ENCODE data around the gene PTPN1.

The PTPN1 gene

DNA sequence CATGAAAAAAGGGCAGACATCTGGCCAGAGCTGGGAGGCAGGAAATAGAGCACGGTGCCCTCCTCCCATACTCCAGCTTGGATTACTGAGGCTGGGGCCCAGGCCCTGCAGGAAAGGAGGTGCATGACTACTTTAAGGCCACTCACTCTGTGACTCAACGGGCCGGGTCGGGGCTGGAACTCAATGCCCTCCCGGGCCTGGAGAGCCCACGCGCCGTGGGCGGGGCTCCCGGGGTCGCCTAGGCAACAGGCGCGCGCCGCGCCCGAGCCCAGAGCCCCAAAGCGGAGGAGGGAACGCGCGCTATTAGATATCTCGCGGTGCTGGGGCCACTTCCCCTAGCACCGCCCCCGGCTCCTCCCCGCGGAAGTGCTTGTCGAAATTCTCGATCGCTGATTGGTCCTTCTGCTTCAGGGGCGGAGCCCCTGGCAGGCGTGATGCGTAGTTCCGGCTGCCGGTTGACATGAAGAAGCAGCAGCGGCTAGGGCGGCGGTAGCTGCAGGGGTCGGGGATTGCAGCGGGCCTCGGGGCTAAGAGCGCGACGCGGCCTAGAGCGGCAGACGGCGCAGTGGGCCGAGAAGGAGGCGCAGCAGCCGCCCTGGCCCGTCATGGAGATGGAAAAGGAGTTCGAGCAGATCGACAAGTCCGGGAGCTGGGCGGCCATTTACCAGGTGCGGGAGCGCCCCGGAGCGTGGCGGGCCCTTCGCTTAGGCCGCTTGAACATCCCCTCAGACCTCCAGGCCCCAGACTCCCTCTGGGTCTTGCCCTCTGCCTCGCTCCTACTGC, at the start of gene PTPN1 (continued):
- TF ChIP-seq, protein P1, sequence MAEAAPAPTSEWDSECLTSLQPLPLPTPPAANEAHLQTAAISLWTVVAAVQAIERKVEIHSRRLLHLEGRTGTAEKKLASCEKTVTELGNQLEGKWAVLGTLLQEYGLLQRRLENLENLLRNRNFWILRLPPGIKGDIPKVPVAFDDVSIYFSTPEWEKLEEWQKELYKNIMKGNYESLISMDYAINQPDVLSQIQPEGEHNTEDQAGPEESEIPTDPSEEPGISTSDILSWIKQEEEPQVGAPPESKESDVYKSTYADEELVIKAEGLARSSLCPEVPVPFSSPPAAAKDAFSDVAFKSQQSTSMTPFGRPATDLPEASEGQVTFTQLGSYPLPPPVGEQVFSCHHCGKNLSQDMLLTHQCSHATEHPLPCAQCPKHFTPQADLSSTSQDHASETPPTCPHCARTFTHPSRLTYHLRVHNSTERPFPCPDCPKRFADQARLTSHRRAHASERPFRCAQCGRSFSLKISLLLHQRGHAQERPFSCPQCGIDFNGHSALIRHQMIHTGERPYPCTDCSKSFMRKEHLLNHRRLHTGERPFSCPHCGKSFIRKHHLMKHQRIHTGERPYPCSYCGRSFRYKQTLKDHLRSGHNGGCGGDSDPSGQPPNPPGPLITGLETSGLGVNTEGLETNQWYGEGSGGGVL (tag by site-specific recombination; IDR thresholded peaks at IDR 0.05): no peak
- TF ChIP-seq ZNF350 (tag by site-specific recombination; IDR thresholded peaks at IDR 0.05): no peak
- no peak for TF ChIP-seq ZNF768 (tag by site-specific recombination; IDR thresholded peaks at IDR 0.05)
- TF ChIP-seq, protein P2, sequence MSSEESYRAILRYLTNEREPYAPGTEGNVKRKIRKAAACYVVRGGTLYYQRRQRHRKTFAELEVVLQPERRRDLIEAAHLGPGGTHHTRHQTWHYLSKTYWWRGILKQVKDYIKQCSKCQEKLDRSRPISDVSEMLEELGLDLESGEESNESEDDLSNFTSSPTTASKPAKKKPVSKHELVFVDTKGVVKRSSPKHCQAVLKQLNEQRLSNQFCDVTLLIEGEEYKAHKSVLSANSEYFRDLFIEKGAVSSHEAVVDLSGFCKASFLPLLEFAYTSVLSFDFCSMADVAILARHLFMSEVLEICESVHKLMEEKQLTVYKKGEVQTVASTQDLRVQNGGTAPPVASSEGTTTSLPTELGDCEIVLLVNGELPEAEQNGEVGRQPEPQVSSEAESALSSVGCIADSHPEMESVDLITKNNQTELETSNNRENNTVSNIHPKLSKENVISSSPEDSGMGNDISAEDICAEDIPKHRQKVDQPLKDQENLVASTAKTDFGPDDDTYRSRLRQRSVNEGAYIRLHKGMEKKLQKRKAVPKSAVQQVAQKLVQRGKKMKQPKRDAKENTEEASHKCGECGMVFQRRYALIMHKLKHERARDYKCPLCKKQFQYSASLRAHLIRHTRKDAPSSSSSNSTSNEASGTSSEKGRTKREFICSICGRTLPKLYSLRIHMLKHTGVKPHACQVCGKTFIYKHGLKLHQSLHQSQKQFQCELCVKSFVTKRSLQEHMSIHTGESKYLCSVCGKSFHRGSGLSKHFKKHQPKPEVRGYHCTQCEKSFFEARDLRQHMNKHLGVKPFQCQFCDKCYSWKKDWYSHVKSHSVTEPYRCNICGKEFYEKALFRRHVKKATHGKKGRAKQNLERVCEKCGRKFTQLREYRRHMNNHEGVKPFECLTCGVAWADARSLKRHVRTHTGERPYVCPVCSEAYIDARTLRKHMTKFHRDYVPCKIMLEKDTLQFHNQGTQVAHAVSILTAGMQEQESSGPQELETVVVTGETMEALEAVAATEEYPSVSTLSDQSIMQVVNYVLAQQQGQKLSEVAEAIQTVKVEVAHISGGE (tag by site-specific recombination; conservative IDR thresholded peaks at IDR 0.05; ENCODE audit: low read depth): peak; percentile 49
- no peak for TF ChIP-seq GLI2 (tag by site-specific recombination; IDR thresholded peaks at IDR 0.05; ENCODE audit: borderline replicate concordance, low read depth)
- TF ChIP-seq, protein P3, sequence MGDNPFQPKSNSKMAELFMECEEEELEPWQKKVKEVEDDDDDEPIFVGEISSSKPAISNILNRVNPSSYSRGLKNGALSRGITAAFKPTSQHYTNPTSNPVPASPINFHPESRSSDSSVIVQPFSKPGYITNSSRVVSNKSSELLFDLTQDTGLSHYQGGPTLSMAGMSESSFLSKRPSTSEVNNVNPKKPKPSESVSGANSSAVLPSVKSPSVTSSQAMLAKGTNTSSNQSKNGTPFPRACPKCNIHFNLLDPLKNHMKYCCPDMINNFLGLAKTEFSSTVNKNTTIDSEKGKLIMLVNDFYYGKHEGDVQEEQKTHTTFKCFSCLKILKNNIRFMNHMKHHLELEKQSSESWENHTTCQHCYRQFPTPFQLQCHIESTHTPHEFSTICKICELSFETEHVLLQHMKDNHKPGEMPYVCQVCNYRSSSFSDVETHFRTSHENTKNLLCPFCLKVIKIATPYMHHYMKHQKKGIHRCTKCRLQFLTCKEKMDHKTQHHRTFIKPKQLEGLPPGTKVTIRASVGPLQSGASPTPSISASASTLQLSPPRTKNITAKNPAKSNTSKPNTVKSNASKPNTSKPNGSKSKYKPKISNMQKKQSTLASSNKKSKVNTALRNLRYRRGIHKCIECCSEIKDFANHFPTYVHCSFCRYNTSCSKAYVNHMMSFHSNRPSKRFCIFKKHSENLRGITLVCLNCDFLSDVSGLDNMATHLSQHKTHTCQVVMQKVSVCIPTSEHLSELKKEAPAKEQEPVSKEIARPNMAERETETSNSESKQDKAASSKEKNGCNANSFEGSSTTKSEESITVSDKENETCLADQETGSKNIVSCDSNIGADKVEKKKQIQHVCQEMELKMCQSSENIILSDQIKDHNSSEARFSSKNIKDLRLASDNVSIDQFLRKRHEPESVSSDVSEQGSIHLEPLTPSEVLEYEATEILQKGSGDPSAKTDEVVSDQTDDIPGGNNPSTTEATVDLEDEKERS (tag by site-specific recombination; IDR thresholded peaks at IDR 0.05): no peak
- 0 out of 2 replicates have a peak, but pooled peaks have one; percentile 41 for TF ChIP-seq ZNF366 (tag by site-specific recombination; conservative IDR thresholded peaks at IDR 0.05)
- TF ChIP-seq ZNF416 (tag by site-specific recombination; IDR thresholded peaks at IDR 0.05): no peak
- TF ChIP-seq ZBTB20 (tag by site-specific recombination; IDR thresholded peaks at IDR 0.05): peak; percentile 57; the same call in 1 of the 2 replicates
- peak; percentile 97 for TF ChIP-seq OSR2 (tag by site-specific recombination; IDR thresholded peaks at IDR 0.05)
- peak; percentile 92 for TF ChIP-seq ZBTB17 (tag by site-specific recombination; IDR thresholded peaks at IDR 0.05)
- TF ChIP-seq, protein P4, sequence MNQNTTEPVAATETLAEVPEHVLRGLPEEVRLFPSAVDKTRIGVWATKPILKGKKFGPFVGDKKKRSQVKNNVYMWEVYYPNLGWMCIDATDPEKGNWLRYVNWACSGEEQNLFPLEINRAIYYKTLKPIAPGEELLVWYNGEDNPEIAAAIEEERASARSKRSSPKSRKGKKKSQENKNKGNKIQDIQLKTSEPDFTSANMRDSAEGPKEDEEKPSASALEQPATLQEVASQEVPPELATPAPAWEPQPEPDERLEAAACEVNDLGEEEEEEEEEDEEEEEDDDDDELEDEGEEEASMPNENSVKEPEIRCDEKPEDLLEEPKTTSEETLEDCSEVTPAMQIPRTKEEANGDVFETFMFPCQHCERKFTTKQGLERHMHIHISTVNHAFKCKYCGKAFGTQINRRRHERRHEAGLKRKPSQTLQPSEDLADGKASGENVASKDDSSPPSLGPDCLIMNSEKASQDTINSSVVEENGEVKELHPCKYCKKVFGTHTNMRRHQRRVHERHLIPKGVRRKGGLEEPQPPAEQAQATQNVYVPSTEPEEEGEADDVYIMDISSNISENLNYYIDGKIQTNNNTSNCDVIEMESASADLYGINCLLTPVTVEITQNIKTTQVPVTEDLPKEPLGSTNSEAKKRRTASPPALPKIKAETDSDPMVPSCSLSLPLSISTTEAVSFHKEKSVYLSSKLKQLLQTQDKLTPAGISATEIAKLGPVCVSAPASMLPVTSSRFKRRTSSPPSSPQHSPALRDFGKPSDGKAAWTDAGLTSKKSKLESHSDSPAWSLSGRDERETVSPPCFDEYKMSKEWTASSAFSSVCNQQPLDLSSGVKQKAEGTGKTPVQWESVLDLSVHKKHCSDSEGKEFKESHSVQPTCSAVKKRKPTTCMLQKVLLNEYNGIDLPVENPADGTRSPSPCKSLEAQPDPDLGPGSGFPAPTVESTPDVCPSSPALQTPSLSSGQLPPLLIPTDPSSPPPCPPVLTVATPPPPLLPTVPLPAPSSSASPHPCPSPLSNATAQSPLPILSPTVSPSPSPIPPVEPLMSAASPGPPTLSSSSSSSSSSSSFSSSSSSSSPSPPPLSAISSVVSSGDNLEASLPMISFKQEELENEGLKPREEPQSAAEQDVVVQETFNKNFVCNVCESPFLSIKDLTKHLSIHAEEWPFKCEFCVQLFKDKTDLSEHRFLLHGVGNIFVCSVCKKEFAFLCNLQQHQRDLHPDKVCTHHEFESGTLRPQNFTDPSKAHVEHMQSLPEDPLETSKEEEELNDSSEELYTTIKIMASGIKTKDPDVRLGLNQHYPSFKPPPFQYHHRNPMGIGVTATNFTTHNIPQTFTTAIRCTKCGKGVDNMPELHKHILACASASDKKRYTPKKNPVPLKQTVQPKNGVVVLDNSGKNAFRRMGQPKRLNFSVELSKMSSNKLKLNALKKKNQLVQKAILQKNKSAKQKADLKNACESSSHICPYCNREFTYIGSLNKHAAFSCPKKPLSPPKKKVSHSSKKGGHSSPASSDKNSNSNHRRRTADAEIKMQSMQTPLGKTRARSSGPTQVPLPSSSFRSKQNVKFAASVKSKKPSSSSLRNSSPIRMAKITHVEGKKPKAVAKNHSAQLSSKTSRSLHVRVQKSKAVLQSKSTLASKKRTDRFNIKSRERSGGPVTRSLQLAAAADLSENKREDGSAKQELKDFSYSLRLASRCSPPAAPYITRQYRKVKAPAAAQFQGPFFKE (tag by site-specific recombination; IDR thresholded peaks at IDR 0.05; ENCODE audit: borderline replicate concordance): no peak
- TF ChIP-seq, protein P5, sequence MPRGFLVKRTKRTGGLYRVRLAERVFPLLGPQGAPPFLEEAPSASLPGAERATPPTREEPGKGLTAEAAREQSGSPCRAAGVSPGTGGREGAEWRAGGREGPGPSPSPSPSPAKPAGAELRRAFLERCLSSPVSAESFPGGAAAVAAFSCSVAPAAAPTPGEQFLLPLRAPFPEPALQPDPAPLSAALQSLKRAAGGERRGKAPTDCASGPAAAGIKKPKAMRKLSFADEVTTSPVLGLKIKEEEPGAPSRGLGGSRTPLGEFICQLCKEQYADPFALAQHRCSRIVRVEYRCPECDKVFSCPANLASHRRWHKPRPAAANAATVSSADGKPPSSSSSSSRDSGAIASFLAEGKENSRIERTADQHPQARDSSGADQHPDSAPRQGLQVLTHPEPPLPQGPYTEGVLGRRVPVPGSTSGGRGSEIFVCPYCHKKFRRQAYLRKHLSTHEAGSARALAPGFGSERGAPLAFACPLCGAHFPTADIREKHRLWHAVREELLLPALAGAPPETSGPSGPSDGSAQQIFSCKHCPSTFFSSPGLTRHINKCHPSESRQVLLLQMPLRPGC (tag by site-specific recombination; IDR thresholded peaks at IDR 0.05): no peak
- TF ChIP-seq ZNF133 (tag by site-specific recombination; IDR thresholded peaks at IDR 0.05): no peak
- no peak for TF ChIP-seq ZNF521 (tag by site-specific recombination; IDR thresholded peaks at IDR 0.05)
- TF ChIP-seq ZFP3 (tag by site-specific recombination; IDR thresholded peaks at IDR 0.05; ENCODE audit: low read depth): no peak
- no peak for TF ChIP-seq ZNF155 (tag by site-specific recombination; IDR thresholded peaks at IDR 0.05)
- TF ChIP-seq ZNF221 (tag by site-specific recombination; IDR thresholded peaks at IDR 0.05; ENCODE audit: borderline replicate concordance): no peak
